GM19193 (cell line): ENCODE measurements around the gene P2RX1.

ENCODE experiments used
- POLR2A ChIP-seq: IDR thresholded peaks from 4 replicates; pipeline ENCODE4 v1.6.1; 2011; ENCODE audit not compliant: insufficient read depth, insufficient read length; ENCODE audit errors: extremely low read depth

Gene P2RX1

DNA sequence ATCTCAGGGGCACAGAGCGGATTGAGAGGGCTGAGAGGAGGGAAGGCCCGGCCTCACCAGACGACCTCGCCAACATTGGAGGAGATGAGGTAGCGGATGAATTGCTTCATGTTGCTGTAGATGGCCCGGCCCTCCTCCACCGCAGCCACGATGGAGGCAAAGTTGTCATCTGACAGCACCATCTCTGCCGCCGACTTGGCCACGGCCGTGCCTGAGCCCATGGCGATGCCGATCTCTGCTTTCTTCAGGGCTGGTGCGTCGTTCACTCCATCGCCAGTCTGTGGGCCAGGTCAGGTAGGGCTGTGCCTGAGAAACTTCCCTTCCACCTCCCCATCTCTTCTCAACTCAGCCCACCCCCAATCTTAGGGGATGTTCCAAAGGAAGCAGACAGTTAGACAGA is 21.1 kb upstream of the P2RX1 start:
- TF ChIP-seq POLR2A: no peak

DNA sequence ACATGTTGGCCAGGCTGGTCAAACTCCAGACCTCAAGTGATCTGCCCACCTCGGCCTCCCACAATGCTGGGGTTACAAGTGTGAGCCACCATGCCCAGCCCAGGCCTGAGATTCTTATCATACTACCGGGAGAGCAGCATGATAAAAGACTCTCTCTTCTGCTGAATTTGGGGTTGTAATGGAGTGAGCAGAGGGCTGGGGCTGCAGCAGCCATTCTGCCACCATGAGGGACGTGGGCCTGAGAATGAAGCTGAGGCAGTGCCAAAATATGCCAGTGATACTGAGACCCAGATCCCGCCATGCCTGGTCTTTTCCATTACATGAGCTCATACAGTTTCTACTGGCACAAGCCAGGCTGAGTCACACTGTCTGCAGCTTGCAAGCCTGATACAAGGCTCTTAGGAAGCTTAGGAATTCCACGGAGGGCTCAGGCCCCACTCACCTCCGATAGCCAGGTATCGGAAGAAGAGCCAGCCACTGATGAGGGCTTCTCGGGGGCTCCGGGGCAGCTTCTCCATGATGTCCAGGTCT is 19.6 kb upstream of the P2RX1 start:
- no peak for TF ChIP-seq POLR2A

DNA sequence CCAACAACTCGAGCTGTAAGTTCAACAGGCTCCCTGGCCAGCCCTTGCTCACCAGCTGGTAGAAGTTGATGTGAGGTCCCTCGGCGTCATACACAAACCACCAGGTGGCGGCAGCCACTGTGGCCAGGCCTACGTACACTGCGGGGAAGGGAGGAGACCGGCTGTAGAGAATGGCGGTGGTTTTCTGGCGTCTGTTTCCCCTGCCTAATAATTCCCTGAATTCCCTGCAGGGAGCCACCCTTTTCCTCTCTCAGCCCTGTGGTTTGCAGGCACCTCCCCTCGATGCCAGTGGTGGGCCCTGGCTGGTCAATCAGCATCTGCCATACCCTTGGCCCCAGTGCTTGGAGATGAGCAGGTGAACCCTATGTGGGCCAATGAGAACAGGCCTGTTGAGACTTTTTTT is 18.9 kb upstream of the P2RX1 start:
- TF ChIP-seq POLR2A: no peak

DNA sequence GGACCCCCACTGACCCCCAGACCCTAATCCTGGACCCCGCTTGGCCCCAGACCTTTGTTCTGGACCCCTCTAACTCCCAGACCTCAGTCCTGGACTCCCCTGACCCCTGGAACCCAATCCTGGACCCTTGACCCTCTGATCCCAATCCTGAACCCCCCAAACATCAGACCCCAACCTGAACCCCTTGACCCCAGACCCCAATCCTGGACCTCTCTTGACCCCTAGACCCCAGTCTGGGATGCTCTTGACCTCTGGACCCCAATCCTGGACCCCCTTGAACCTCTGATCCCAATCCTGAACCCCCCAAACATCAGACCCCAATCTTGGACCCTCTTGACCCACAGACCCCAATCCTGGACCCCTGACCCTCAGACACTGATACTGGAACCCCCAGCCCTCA is 13.5 kb upstream of the P2RX1 start:
- no peak for TF ChIP-seq POLR2A

DNA sequence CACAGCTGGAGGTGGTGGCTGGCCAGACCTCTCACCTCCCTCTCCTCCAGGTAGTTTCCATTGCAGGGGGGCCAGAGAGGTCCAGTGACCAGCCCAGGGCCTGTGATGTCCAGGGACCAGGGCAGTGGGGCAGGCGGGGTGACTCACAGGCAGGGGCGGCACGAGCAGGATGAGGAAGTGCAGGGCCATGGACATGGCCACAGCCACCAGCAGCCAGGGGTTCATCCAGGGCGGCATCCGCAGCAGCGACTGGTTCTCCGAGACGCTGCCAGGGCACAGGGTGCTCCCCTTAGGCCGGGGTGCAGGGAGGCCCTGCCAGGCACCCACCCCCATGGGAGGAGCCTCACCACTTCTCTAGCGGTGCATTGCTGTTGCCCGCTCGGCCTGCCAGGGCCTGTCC is 12.9 kb upstream of the P2RX1 start:
- no peak for TF ChIP-seq POLR2A

DNA sequence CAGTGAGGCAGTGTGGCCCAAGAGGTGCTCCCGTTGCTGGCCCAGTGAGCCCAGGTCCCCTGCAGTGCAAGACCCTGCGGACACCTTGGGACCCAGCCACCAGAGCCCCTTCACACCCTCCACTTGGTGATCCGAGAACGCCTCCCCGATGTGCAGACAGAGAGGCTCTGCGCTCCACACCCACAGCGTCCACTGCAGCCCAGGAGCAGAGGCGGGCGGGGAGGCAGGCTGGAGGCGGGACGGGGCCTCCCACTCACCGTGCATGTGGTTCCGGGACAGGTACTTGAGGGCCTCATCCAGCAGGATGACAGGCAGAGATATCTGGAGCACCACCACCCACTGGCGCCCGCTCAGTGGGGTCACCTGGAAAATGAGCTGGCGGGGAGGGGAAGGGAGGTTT is 12.1 kb upstream of the P2RX1 start:
- no peak for TF ChIP-seq POLR2A

DNA sequence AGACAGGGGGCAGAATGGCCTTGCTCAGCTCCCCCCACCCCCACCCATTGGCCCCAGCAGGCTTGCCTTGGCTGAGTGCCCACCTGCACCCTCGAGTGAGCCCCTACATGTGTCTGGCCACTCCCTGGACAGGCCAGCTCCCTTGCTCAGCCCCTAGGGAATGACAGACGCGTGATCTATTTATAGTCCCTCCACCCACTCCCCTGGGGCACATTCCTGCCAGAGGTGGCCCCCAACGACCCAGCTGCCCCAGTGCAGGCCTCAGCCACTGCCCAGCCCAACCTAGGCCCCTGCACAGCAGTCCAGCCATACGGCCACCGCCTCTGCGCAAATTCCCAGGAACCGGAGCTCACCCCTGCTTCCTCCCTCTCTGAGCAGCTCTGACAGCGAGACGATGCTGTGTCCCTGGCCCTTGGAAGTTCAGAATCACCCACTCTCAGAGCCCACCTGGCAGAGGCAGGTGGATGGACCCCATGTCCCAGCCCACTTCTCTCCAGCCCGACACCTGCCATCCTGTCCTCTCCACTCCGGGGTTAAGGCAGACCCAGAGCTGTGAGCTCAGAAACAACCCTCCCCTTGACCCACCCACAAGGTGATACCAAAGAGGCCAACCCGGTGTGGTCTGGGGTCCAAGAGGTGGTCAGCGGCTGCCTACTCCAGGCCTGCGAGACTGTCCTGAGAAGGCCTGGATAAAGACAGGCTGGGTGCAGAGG is 11.5 kb upstream of the P2RX1 start:
- no peak for TF ChIP-seq POLR2A

DNA sequence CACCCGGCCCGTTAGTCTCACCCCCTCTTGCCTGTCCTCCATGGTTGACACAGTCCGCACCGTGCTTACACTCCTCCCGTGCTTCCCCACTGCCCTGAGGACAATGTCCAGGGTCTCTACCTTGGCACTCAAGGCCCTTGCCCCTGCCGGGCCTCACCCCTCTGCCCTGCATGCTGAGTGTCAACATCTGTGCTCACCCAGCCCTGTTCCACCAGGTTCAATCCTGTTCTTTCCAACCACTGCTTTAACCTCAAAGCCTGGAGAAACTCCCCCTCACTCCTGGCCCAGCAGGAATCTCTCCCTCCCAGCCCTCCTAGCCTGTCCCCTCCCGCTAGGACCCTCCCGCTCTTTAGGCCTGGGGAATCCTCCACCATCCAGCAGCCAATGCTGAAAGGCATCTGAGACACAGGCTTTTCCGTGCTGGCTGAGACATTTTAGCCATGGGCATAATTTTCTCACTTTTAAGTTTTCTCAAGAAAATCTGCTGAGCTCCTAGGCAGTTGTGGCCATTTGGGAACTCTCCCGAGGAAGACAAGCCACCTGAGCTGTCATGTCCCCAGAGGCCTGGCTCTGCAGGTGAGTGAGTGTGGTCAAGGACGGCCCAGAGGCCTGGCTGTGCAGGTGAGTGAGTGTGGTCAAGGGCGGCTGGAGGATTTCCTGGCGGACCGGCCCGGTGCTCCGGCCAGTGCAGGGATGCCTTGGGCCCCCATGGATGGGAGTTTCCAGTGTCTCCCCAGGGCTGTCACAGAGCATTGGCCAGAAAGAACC is 10.8 kb upstream of the P2RX1 start:
- no peak for TF ChIP-seq POLR2A

DNA sequence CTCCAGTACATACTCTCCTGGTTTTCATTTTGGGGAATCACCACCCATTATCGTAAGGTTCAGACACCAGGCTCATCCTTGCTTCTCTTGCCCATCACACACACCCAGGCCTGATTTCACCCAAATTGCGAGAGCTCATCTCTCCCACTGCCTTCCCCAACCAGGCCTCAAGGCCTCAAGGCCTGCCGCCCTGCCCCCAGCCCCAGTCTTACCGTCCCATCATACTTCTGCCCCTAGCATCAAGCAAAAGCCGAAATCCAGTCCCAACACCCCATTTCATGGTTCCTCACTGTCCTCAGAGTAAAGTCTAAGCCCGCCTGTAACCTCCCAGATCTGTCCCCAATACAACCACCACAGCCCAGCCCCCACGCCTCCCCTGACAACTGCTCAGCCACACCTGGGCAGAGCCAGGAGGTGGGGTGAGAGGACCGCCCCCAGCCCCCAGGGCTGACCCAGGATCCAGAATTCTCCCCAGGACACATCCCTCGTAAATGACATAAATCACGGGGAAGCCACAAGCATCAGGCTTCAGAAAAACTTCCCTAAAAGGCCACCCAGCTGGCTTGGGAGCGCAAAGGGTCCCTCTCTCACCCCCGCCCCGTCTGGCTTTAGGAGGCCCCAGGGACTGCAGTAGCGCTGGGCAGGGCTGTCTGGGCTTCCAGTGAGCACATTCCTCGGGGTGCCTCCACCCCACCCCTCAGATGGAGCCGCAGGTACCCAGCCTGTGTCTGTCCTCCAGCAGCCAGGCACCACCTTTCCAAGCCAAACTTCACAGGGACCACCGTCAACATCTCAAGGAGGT is 9.6 kb upstream of the P2RX1 start:
- no peak for TF ChIP-seq POLR2A

DNA sequence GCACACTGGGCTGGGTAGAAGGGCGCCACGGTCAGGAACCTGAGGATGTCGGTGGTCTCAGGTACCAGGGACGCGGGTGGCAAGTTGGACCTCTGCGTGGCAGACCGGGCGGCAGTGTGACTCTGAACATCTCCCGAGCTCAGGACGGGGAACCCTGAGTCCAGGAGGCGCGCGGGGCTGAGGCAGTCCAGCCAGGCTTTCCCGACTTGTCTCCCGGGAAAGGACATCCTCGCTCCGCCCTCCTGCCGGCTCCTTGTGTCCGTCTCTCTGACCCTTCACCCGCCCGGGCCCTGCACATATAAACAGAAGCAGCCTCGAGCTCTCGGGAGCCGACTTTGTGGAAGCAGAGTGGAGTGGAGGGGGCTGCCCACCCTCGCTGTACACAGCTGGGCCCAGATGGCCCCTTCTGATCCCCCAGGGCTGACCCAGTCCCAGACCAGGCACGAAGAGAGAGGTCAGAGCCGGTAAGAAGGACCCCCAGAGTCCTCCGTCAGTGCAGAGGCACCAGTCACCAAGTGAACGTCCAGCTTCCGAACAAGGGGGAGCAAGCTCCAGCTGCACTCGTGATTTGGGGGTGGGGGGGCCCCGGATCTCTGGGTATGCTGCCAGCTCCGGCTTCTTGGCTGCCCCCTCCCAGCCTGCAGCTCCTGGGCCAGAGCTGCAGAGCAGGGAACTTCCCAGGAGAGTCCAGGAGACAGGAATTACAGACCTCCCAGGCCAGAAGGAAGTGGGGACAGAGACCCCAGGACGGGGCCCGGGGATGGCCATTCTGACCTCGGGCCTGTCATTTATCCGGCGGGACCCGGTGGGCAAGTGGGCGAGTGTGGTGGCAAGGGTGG is 8.5 kb upstream of the P2RX1 start:
- no peak for TF ChIP-seq POLR2A

DNA sequence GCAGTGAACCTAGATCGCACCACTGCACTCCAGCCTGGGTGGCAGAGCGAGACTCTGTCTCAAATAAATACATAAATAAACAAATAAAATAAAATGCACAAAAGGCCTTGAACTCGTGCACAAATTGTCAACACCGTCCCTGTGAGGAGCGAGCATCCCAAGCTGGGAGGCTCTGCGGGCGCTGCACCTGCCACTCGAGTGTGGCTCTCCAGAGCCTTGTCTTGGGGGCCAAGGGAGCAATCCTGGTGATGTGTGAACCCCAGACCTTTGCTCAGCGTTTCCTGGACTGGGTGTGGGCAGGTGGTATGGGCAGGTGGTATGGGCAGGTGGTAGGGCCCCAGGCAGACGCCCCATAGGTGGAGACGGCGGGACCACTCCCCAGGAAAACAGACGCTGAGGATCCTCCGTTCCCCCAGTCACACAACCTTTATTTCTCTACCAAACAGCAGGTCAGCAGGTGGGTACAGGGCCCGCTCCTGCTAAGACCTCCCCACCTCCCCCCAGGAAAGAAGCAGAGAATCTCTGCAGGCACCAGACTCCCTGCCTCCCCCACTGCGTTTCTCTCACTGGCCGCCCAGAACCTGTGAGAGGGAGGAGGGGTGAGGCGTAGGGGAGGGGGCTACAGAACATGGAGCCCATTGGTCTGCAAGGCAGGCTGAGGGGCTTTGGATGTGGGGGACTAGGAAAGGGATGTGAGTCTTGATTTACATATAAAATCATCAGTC is 7.4 kb upstream of the P2RX1 start:
- TF ChIP-seq POLR2A: no peak

DNA sequence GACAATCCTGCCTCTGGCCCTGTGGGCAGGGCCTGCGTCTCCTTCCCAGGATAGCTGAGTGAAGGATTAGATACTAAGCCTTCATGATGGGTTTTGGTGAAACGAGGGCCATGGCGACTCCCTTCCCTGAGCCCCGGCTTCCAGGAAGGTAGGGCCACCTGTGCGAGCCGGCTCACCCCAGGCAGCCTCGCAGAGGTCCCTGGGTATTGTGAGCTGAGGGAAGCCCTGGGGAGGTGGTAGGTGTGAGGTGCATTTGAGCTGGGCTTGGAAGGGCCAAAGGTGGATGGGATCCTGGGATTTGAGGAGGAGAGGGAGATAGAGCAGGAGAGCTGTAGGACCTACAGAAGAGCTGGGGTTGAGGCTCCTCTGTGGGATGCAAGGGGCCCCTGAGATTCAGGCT is 6.5 kb upstream of the P2RX1 start:
- TF ChIP-seq POLR2A: no peak

DNA sequence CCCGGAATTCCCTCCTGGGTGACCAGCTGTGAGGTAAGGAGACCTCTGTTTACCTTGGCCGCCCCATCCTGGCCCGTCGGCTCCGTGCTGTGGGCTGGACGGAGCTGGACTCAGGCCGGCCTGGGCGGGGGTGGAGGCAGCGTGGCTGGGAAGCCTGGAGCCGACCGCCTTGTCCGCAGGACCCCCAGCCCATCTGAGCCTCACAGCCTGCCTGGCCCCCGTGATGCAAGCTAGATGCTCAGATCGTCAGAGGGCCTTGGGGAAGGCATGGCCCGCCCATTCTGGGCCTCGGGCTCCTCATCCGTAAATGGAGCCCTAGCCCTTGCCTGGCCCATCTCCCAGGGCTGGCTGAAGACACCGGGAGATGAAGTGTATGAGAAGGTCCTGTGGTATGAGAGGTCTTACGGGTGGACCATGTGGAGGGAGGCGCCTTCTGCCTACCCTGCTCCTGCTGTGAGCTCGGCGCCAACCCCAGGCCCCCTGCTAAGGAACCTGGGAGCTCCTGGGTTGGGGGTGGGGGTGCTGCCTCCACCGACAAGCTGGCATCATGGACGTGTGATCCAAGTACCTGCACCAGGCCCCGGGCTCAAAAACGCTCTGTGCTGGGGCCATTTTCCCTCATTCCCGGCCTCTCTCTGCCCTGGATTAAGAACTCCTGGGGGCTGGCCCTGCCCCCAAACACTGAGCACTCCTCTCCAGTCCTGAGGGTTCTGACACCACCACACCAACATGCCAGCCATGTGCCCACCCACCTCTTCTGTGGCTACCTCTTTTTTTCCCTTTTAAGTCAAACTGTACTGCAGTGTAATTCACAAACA is 5.4 kb upstream of the P2RX1 start:
- no peak for TF ChIP-seq POLR2A
